Fibroblast of upper back skin (primary cell): ENCODE results near the gene ANO10.

Source experiments
- DNase-seq: peaks from one replicate; pipeline ENCODE4 v3.0.0-alpha.2; 2013

ANO10 gene

DNA sequence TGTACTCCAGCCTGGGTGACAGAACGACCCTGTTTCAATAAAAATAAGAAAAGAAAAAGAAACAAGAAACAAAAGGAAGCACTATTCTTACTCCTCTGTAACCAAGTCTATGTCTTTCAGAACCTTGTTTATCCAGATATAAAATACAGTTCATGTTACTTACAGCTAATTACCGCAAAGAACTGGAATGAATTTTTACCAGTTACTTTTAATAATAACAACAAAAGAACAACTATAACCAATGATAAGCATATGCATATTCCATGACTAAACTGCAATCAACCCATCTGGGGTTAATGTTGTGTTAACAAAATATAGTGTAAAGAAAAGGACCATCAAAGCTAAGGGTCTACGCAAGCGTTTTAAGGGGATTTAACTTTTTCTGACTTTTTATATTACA is 212.3 kb downstream of the ANO10 start:
- DNase-seq: no peak

DNA sequence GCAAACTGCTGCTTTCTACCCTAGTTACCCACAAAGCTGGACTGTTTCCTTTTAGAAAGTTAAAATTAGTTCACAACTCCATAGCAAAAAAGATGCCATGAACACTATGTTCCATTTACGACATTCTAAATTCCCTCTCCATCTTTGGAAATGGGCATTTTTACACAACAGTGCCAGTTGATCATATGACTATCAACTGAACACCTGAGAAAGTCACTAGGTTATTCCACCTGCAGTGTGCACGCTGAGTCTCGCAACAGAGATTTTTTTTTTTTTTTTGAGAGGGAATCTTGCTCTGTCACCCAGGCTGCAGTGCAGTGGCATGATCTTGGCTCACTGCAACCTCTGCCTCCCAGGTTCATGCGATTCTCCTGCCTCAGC is 215.2 kb downstream of the ANO10 start:
- DNase-seq: no peak

DNA sequence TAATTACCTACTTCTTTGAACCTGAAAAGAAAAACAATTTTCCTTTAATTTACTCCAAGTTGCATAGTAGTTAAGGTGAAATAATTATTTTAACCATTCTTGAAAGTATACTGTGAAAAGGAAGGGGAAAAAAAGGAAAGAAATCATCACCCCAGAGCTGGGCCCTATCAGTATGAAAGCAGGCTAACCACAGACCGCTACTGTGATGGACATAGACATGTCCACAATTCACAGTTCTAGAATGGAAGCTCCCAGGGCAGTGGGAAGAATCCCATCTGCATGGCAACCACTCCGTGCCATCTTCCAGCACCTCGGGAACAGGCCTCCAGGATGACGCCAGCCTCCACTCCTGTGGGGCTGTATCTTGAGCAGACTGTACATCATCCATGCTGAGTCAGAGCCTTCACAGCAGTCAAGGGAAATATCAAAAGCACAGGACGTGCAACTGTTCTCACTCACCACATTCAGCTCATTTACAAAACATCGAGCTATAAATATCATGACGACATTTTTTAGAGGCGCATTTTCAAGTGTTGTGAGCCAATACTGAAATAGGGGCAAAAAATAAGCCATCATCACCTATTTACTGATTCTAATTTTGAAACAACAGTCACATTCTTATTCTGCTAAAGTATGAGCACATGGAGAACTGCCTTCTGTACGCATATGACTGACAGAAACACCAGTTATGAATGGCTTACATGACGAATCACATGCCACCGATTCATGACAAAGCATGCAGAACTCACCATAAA is 215.7 kb downstream of the ANO10 start:
- DNase-seq: peak; percentile 78

DNA sequence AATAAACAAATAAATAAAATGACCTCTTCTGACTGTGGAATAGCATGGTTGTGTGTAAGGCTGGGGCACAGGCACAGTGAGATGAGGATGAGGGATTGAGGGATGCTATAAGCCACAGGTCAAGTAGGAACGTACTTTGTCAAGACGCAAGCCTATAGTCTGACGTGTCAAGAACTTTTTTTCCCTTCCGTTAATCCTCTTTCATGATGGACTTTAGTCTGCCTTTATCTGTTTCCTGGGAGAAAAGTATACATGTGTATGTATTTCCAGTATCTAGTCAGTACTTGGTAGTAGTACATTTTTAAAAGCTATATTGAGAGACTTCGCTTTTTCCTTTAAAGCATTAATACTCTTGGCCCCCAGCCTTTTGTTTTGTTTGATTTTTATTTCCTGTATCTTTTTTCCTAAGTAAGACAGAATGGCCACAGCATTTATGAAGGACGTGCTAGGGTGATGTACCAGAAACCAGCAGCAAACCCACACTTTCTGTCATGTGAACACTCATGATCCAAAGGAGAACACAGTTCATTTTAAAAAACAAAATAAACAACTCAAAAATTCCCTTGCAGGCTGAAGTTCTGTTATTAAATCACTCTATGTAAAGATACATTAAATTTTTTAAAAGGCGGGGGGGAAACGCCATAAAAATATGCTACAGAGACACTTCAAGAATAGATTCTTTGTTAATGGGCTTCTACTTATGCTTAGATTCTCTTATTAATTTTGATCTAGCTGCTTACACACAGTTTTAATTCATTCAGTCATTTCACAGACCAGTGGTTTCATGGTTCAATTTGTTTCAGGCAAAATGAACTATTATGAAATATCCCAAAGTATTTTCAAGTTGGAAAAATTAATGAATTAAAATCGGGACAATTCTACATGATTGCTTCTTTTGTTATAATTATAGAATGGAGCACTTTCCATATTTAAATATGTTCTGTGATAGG is 220.8 kb downstream of the ANO10 start:
- DNase-seq: no peak

DNA sequence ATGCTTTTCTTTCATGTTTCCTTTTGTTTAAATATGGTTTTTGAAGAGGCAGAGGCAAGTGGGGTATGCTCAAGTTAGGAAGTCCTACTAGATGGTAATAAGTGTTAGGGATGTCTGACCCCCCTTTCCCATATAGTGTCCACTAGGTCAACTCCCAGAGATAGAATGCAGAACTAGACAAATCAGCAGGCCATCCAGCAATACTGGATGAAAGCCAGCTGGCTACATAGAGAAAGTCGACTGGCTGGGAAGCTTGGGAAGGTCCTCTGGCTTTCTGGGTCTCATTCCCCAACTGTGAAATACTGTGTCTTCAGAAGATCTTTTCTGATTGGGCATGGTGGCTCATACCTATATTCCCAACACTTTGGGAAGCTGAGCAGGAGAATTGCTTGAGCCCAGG is 221.6 kb downstream of the ANO10 start:
- no peak for DNase-seq

DNA sequence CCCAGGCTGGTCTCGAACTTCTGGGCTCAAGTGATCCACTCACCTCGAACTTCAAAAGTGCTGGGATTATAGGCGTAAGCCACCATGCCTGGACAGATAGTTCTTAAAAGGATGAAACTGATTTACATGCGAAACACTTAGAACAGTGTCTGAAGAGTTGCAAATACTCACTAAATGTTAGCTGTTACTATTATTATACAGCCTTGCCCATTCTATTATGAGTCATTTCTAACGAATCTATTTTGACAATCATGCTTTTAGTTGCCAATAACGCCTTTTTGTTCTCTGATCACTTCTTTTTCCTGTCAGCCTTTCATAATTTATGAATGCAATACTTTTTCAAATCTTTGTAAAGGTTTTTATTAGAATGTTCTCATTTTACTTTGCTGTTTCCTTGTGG is 222.8 kb downstream of the ANO10 start:
- no peak for DNase-seq

DNA sequence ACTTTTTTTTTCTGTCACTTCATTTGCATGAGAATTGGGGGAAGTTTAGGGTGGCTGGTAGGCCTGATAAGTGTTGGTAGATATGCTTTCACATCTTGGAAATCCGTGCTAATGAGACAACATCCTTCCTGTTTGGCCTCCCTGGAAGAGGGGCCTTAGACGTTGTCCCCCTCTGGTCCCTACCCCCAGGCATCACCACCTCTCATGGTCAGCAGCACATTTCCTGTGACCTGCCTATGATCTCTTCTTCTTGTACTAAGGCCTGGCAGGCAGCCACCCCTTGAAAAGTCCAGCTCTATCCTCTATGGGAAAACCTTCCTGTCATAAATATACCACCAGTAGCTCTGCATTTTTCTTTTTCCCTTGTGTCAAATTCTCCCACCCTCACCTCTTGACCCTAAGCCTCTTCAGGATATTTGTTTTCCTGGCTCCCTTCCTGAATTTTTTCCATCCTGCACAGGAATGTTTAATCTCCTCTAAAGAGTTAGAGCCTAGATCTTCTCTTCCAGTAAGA is 227.7 kb downstream of the ANO10 start:
- DNase-seq: peak; percentile 55

DNA sequence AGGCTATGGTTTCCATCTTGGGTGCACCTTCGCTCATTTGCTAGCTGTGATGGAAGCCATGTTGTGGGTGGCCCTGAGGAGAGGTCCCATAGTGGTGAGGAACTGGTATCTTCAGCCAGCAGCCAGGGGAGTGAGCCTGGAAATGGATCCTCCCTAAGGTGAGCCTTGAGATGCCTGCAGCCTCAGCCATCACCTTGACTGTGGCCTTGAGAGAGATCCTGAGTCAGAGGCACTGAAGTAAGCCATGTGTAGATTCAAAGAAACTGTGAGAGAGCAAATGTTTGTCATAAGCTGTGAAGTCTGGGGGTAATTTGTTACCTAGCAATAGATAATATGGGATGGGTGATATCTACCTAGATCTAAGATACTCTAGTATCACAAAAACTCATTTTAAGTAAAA is 230.2 kb downstream of the ANO10 start:
- no peak for DNase-seq

DNA sequence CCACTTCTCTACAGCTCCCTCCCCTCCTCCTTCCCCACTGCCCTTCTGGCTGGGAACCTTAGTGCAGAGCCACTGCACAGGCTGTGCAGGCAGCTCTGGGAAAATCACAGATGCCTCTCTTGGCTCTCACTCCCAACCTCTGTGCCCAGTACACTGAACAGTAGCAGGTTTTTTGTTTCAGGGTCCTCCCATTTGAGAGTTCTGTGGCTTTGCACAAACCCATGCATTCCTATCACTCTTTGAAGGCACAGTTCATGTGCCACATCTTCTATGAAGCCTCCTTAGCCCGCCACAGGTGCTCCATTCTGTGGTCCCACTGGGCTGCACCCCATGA is 231.6 kb downstream of the ANO10 start:
- no peak for DNase-seq

DNA sequence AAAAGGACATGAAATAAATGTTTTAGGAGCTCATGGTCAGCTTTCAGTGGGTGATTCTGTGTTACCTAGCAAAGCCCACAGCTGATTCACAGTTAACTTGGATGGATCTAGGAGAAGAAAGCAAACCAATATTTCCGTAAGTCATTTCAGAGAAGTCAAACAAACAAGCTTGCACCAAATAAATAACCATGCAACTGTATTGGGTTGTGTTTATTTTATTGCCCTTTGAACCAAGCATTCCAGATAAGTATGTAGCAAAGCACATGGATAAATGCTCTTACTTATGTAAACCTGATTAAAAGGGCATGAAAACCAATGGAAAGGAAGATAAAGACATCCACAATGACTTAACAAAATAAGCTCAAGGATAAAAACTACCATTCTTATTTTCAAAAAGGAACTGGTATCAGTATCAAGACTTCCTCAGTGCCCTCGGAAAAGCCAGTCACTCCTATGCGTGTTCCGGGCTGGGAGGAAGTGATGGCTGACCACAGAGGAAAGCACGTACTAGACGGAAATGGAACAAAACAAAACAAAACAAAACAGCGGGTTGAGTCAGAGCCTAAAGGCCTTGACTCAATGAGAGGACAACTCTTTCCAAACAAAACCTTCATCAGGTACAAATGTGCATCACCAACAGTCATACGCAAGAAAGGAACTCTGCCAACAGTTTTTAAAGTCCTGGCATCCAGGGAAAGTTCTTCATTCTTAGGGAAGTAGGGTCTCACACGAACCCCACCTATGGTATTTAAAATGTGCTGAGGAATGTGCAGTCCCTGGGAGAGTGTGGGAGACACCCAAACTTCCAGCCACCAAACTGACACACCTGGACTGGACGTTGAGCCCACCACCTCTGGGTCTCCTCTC is 232.2 kb downstream of the ANO10 start:
- DNase-seq: no peak

DNA sequence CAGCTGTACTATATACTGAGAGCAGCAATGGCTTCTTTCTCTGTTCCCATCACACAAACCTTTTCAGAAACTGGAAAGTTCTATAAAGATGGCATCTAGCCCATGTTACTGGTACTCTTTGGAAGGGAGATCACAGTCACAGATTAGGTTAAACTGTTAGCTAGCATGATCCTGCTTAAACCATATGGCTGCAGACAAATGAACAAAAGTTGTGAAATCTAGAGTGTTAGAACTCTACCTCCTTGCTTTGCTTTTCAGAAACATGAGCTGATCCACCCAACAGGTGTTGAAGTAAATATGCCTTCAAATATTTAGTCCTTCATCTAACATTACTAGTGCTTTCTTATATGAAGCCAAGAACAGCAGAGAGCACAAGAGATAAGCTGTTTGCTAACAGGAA is 232.9 kb downstream of the ANO10 start:
- no peak for DNase-seq

DNA sequence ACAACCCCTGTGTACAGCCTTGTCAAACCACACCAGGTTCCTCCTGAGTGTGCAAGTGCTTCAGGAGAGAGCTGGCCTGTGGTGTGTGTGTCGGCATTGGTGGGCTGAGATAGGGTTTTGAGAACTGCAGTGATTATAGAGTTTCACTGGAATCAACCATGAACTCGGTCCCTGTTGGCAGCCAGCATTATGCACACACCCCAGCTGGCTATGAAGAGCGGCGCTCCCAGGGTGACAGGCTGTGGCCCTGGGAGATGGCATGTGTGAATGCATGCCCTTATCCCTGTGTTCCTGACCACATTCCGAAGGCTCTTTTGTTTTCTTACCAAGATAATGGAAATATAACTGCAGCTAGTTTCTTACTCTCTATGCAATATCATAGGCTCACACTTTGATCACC is 233.6 kb downstream of the ANO10 start:
- DNase-seq: no peak

DNA sequence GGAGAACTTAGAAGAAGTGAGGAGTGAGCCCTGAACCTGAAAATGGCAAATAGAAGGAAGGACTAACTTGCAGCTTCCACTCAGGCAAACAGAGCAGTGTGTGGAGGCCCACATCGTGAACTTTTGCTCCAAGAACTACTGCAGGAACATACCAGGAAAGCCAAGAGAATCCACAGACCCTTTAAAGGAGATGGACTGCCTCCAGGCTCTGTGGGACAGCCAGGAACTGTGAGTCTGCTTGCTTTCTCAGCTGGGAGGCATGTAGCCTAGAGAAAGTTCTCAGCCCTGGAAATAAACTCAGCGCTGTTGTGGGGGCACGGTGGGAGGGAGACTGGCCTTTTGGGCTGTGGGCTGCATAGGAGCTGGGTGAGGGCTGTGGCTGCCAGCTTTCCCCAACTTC is 242.5 kb downstream of the ANO10 start:
- peak; percentile 74 for DNase-seq

DNA sequence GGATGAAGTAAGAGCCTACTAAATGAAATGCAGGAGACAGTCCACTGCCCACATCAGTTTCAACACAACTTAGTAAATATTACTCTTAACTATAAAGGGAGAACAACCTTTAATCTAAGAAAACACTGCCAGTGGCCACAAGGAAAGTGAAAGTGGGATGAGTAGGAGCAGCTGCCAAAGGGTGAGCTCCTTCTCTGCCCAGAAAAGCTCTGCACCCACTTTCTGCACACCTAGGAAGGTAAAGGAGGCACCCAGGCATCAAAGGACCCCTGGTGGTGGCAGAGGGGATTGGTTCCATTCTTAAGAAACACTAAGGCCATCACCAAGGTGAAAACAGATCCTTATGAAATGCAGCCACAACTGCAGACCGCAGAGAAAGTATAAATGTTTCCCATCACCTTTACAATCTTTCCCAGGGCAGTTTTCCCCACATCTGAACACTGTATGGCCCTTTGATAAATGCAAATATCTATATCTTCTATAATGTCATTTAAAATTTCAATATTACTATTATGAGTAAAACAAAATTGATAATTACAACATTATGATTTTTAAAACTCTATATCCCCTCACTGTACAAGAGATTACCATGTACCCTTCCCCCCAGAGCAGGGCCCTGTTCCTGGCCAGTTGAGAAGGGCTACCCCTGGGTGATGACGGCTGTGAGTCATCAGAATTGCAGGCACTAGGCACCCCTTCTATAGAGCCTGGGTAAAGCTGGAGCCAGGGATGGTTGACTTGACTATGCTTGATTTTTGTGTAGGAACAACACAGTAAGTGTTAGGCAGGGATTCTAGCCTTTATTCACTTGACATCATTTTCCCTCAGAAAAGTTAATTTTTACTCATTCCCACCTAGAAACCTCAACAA is 243.5 kb downstream of the ANO10 start:
- peak; percentile 25 for DNase-seq

DNA sequence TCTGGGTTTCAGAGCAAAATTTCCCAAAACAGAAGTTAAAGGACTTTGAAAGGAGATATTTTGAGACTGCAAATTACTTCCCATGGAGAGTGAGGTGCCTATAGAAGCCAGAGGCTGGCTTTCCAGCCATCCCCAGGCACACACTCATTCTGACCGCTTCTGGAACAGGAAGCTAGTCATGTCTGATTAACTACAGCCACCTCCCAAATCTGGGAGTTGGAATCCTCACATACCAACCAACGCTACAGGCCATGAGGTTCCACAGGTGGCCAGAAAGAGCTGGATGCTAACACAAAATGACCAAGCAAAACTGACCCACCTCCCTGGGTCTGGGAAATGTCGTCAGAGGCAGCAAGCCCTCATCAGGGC is 248.3 kb downstream of the ANO10 start:
- DNase-seq: peak; percentile 29

DNA sequence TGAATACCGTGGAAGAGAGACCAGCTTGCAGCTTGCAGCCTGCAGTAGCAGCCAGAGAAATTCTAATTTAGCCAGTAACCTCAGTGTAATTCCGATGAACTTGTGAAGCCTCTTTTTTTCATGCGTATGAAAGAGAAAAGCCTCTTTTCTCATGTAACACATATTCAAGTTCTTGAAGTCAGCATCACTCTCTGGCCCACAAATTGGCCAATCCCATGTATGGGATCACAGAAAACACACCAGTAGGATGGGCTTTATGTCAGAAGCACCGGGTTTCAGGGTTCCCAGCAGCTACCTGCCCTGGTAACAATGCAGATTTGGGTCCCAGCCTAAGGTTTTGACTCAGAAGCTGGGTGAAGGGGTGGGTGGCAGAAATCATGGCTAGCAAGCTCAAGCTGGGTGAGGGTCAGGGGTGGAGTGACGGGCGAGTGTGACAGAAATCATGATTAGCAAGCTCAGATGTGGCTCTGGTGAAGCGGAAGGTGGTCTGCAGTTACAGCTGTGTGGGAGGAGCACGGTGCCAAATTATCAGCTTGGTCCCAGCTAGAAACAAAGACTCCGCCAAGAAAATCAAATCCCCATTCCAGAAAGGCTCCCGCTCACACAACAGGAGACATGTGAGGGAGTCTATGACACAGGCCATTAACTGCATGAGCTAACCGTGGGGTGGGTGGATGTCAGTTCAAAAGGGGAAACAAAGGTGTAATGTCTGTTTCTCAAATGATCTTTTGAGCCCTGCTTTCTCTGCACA is 248.8 kb downstream of the ANO10 start:
- DNase-seq: no peak

DNA sequence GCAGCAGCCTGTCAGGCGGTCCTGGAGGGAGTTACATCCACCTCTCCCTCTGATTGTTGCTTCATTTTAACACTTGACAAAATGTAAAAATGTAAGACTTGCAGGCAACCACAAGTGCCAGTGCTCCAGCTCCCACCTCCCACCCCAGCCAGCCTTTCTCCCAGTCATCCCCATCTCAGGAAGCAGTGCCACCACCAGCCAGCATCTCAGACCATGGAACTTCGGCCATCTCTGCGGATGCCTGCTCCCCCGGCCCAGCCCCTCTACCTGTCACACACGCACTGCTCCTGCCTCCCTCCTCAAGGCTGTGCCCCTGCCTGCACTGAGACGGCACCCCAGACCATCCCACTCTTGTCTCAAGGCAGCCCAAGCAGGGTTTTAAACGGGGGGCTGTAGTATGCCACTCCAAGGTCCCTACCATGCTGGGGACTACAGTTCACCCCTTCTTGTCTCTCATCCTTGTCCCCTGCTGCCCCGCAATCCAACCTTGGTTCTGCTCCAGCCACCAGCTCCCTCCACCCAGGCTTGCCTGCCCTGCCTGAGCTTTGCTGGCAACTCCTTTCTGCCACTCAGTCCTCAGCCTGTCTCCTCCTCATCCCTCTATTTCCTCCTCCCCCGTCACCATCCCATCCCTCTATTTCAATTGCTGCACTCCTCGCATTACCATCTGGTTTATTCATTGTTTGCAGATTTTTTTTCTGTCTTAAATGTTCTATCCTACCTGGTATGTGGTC is 249.6 kb downstream of the ANO10 start:
- no peak for DNase-seq

DNA sequence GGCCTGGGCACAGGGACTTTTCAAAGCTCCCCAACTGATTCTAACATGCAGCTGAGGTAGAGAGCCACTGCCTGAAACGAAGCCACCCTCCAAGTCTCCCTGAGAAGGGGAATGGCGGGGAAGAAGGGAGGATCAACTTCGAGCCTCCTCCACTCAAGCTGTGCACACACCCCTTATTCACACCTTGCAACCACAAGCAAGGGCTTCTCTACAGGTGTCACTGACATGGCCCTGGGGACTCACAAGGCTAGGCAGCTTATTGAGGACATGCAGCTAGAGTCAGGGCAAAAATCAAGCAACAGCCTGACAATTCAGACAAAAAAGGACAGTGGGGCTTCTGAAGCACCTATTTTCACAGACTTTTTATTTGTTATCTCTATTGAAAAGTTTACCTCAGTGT is 250.3 kb downstream of the ANO10 start:
- DNase-seq: no peak

DNA sequence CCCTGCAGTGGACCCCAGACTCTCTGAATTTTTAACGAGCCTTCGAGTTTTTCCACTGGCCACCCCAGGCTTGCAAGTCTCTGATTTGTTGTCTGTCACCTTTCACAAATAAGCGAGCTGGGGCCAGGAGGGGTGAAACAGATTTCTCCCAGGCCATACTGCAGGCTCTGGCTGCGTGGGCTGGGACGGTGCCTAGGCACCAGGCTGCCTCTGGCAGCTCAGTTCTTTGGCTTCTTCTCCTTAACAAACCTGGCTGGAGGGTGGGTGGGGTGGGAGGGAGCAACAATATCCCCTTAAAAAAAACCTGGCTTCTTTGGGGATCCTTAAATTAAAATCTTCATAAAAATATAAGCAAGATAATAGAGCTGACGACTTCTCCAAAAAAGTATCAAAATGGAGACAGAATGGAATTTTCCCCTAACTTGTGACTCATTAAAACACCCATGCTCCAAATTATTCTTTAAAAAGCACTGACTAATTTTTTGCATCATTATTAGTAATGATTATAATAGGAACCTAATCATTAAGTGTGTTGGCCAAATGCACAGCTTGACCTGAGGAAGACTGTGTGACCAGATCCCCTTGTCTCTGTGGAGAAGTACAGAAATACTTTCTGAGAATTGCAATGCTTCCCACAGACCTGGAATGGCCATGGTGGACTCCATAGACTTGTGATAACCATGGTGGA is 251.4 kb downstream of the ANO10 start:
- no peak for DNase-seq
